GM19351 (cell line): ENCODE measurements around the gene MCU.

Experiments
- ATAC-seq: cut with Tn5 transposase; IDR thresholded peaks from one replicate; pipeline ENCODE4 v1.9.1; 2021; ENCODE audit warnings: mild to moderate bottlenecking, moderate library complexity; ENCODE audit not compliant: unreplicated experiment

Gene MCU

DNA sequence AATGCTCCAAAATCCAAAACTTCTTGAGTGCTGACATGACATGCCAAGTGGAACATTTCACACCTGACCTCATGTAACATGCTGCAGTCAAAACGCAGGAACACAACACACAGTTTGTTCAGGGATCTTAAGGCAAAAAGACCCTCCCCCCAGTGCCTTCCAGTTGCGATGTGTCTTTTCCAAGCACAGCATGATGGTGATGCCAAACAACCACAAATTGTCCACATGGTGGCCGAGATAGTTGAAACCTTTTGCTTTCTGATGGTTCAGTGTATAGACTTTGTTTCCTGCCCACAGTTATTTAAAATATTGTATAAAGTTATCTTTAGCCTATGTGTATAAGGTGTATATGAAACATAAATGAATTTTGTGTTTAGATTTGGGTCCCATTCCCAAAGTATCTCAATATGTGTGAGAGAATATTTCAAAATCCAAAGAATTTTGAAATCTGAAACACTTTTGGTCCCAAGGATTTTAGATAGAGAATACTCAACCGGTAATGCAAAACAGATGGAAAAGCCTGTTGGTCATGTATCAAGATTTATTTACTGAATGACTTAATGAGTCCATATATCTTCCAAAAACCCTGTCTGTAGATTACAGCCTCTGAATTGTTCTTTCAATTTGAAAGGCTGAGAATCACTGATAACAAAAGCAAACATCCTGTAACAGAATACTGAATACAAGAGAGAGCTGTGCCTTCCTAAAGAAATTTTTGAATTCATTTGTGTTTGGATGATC is 108.2 kb downstream of the MCU start:
- no peak for ATAC-seq

DNA sequence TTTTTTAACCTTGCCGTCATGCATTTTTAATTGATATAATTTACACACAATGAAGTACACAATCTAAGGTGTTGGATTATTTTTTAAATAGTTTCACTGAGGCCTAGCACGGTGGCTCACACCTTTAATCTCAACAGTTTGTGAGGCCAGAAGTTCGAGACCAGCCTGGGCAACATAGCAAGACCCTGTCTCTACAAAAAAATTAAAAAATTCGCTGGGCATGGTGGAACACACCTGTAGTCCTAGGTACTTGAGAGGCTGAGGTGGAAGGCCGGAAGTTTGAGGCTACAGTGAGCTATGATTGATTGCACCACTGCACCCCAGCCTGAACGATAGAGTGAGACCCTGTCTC is 108.8 kb downstream of the MCU start:
- ATAC-seq: no peak

DNA sequence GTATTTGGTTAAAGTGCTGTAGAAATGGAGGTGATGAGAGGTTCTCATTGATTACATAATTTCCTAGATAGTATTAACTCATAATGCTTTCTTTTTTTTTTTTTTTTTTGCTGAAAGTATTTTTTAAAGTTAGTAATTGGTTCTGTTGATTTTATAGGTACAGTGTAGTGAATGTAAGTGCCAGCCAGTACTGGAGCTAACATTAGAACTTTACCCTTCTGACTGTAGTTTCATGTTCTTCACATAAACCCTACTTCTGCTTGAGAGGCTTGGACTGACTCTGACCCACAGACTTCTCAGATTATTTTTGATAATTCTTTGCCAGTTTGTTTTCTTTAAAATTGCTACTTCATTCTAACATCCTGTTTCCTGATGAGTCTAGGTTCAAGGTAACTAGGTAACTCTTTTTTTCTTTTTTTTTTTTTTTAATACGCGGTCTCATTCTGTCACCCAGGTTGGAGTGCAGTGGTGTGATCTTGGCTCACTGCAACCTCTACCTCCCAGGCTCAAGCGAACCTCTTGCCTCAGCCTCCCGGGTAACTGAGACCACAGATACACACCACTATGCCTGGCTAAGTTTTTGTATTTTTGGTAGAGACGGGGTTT is 109.4 kb downstream of the MCU start:
- no peak for ATAC-seq

DNA sequence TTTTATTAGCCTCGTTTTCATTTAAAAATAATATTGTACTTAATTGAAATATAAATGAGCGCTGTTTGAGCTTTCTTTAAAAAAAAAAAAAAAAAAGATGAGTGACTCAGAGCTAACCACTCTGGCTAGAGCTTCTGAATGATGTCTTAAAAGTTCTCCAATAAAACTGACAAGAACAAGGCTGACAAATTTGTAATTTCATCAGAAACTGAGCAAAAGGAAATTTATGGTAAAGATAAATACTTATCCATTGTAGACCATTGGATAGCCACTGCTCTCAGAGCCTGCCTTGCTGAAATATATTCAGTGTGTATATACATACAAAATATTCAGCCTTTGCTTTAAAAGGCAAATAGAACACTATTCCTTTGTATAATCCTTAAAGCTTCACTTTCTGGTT is 110.4 kb downstream of the MCU start:
- ATAC-seq: no peak

DNA sequence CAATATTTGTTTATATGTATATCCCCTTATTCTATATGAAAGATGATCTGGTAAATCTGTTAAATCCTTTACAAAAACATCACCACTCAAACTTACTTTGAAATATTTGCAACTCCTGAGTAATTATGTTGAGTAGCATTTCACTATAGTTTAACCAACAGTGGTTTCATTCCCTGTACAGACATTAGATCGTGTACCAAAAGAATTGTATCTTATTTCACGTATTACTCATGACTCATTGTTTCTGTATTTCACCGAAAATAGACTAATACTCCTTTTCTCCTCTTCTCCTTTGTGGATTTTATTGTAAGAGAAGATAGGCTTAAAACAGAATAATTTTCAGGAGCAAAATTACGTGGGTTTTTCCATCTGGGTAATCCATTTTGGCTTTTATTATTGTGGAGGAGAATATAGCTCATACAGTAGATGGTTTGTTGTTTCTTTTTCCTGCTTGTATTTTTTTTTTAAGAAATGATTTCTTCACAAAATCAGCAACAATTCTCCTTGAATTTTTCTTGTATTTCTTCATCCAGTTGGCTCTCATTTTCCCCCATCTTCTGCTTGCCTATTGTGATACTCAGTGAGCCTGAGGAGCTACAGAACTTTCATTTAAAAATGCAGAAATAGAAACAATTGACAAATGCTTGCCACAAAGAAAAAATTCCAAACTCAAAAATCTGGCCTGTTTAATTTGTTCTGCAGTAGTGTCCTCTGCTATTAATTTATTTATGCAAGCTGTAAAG is 111.0 kb downstream of the MCU start:
- no peak for ATAC-seq

DNA sequence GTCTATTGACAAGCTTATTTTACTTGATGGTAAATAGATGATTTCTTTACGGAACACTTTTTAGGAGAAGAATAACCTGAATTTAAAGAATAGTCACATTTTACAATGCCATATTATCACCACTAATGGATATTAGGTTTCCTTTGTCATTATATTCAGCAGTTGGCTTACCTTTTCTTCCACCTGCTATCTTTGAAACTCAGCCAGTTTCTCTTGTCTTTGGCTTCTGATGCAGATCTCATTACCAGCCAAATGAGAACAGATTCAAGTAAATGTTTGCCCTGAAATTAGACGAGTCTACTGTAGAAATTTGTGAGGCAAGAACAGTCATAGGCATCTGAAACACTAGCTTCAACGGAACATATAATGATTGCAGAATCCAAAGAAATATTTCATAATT is 116.1 kb downstream of the MCU start:
- no peak for ATAC-seq

DNA sequence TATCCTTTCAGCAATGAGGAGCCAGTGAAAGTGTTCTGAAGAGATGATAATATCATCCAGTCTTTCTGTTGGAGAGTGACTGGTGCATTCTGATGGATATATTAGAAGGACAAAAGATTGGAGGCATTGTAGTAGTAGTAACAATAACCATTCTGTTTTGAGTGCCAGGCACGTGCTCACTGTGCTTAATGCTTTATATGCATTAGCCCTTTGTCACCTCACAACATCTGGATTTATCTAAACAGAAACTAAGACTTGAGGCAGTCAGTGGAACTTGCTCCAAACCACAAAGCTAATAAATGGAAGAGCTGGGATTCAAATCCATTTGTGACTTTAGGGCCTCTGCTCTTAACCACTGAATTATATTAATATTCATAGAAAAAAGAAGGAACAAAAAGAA is 117.1 kb downstream of the MCU start:
- ATAC-seq: no peak

DNA sequence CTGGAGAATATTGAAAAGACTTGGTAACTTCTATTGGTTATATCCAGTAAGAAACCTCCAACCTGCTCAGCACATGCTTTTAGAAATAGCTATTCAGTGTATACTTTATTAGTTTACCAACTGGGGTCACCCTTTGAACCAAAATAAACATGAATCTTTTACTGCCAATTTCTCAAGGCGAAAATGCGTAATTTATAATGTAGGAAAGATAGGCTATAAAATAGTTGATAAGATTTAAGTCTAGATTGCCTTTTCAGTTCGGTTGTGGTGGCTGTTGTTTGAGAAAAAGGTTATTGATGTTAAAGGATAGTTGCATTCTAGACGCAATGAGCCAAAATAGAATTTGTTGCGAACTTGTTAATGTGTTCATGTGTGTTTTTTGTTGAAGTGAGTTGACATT is 119.0 kb downstream of the MCU start:
- no peak for ATAC-seq

DNA sequence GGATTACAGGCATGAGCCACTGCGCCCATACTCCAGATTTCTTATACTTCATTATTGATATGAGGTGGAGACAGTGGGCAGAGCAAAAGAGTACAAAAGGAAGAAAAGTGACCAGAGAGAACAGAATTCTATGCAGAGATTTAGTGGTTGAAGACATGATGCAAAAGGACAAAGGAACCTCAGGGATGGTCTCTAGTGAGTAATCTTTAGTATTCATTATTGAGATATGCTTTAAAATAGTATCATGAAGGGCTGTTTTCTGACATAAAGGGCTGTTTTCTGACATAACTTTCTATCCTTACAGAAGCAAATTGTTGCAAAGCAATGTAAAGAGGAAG is 120.4 kb downstream of the MCU start:
- no peak for ATAC-seq

DNA sequence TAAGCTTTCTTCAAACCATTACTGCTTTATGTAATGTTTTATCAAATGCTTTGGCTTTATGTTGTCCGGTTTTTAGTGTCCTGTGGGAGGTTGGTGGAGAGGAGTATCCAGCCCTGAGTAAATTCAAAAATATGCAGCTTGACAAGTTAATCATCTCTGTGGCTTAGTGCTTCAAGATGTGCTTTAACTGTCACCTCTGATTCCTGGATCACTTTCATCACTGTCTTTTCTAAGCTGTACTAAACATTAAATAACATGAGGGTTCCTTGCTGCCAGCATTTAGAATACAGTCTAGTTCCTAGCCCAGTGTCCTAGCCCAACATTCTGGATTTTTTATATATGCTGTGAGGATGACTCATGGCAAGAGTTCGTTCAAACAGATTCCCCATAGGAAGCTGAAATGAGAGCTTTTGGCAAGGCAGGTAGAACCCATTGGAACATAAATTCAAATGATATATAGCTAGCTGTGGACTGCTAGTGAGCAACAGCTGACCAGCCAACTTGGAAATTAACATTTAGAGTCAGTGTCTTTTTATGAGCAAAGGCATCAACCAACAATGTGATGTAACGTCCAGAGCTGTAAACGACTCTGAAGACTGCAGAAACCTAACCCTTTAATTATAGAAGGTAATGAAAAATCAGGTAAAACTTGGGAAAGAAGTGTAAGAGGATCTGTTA is 120.9 kb downstream of the MCU start:
- ATAC-seq: no peak

DNA sequence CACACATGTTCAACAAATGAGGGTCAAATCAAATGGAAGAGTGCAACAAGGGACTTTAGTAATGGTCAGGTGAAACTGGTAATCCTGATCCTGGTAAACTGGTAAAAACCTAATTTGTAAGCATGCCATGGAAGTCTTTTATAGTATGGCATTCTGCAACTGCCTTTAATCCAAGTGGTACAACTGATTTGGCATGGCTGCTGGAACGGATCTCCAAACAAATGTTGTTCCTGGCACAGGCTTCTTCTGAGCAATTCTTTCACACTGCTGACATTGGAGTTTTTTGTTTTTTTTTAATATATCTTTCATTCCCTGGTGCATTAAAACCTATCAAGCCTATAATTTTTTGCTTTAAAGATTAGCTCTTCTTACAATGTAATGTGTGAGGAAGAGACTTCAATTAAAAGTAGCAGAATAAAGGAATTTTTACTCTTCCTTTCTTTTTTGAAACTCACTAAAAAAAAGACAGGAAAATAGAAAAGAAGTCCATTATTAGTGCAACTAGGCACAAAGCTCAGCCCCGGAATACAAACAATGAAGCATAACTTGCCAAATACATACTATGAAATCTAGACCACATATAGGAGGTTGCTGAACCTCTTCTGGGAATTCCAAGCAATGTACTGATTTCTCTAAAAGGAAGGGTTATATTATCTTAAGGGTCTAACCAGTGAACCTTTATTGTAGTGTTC is 122.3 kb downstream of the MCU start:
- no peak for ATAC-seq

DNA sequence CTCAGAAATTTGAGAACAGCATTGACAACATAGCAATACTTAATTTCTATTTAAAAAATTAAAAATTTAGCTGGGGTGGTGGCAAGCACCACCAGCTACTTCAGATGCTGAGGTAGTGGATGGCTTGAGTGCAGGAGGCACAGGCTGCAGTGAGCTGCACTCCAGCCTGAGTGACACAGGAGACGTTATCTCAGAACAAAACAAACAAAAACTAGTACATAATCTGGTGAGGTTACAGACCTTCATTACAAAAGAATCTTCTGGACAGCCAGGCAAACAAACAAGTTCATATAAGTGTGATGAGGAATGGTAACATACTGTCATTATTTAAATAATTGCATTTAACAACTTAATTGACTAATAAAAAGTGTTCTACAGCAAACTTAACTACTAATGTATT is 124.6 kb downstream of the MCU start:
- no peak for ATAC-seq

DNA sequence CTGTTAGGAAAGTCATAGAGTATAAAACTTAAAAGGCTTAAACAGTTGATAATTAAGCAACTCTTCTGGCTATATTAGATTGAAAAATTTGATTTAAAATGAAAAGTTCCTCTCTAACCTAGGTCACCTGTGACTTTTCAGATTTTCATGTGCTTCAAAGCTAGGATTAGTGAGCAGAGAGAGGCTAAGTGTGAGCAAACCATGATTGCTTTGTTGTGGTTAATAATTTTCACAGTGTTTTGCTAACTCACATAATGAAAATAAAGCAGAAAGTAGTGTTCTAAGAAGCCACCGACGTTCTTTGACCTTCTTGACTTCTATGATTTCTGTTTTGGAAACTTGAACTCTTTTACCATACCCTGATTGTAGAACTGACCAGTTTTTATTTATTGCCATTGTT is 126.1 kb downstream of the MCU start:
- no peak for ATAC-seq

DNA sequence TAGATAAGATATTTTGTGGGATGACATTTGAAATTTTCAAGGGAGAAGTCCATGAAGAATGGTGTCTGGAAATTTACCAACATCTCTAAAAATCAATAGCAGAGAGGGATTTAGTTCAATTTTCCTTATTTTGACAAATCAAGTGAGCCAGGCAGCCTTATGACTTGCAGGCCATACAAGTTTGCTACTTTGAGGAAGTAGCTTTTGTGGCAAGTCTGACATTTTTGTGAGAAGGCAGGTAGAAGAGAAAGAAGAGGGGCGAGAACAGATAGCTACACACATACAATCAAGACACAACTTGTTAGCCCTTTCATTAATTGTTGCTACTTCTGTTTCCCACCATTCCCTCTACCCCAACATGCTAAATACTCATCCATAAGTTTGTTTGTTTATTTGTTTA is 127.1 kb downstream of the MCU start:
- ATAC-seq: no peak

DNA sequence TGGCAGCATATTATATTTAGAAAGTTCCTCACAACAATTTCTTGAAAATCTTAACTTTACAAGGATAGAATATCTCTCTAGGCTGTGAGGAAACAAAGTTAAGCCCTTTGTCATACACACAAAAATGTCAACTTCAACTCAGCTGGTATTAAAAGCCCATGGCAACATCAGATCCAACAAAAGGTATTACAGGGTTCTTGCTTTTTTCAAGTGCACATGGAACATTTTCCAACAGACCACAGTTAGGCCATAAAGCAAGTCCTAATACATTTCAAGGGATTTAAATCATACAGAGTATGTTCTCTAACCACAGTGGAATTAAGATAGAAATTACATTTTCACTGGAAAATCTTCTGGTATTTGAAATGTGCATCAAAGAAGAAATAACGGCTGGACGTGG is 129.7 kb downstream of the MCU start:
- ATAC-seq: no peak

DNA sequence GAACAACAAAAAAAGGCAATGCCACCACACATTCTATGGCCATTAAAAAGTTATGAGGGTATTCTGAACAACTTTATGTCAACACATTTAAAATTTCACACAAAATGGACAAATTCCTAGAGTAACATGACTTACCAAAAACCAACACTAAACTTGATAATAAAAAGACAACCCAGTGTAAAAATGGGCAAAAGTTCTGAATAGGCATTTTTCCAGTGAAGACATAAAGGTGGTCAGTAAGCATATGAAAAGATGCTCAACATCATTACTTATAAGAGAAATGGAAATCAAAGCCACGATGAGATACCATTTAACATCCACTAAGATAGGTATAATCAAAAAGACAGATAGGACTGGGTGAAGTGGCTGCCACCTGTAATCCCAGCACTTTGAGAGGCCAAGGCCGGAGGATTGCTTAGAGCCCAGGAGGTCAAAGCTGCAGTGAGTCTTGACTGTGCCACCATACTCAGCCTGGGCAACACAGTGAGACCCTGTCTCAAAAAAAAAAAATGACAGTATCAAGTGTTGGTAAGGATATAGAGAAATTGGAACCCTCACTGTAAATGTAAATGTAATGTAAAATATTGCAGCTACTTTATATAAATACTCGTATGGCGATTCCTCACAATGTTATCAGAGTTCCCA is 130.5 kb downstream of the MCU start:
- ATAC-seq: no peak

DNA sequence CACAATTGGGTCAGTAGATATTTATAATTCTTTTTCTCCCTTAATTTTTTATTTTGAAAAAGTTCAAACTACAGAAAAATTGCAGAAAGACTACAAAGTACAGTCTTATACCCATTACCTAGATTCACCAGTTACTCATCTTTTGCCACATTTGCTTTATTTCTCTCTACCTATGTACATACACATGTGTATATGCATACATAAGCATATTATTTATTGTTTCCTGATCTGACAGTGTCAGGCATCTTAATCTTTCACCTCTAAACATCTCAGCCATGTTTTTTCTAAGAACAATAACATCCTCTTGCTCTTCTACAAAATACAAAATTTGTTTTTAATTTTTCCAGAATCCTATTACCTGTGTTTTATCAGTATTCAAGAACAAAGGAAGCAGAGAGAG is 133.2 kb downstream of the MCU start:
- ATAC-seq: no peak

DNA sequence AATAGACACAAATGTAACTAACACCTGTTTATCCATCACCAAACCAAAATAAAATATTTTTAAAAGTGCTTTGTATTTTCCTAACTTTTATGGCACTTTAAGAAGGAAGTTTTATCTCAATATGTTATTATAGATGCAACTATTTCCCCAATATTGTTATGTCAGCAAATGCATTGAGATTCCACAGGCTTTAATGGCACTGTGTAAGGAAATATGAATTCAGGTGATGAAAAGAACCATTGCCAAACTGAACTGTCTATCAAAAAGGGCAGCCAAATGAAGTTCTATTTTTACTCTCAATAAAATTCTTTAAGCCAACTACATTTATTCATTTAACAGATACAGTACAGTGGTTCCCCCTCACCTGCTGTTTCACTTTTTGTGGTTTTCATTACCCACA is 134.4 kb downstream of the MCU start:
- ATAC-seq: no peak

DNA sequence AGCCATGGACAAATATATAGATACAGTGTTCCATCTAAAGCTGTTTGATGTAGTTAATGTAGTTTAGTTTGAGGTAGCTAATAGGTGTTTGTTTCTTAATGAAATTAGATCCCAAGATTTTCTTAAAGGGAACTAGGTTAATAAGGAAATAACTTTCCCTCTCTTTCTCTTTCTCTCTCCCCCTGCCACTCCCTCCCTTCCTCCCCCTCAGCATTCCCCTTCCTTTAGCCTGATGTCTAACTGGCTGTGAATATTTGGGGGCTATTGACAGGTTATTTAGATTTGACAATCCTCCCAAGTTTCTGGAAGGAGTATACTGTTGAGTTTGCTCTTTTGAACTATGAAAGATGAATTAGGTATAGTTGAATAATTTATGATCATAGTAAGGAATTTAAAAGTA is 136.4 kb downstream of the MCU start:
- no peak for ATAC-seq

DNA sequence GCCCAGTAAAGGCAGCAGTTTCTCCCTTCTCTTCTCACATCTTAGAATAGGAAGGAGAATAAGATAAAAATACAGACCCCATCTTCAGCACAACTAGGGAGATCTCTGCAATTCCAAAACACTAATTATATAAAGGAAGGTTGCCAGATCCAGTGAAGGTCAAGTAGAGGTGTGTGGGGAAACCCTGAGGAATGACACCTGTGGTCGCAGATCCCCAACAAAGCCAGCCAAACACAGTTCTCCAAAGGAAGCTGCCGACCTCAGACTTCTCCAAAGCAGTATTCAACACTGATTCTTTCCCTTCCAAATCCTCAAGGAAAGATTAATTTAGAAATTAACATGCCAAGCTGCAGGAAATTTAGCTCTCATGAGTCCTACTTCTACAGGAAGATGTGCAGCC is 138.7 kb downstream of the MCU start:
- ATAC-seq: no peak
